Neural cell (in vitro differentiated cells): ENCODE data around the gene RND3. TPM values are rescaled to one million over a fixed set of nuclear protein-coding genes. Genes with fewer than 3 reads are reported as not detected.

Experiments used
- H2AFZ ChIP-seq: fragments of 200-600, 300-800 bp; sonication (generic), shearing (Covaris generic); 2 replicates; pipeline ENCODE4 v1.6.0; 2014; ENCODE audit warnings: low read depth, mild to moderate bottlenecking, antibody characterized with exemption, low read length, moderate library complexity
- H3F3A ChIP-seq: fragments of 200-600 bp; shearing (Covaris generic); 2 replicates; pipeline ENCODE4 v1.6.1; 2016; ENCODE audit warnings: mild to moderate bottlenecking, moderate library complexity, mixed read lengths, antibody characterized with exemption, low read length; ENCODE audit not compliant: insufficient read depth, poor library complexity, severe bottlenecking
- H3K27ac ChIP-seq: fragments of 200-600, 300-800 bp; sonication (generic), shearing (Covaris generic); 2 replicates; pipeline ENCODE4 v1.5.1; 2014; ENCODE audit warnings: mild to moderate bottlenecking, low read length, moderate library complexity
- H3K27me3 ChIP-seq: fragments of 300-800, 200-600 bp; sonication (generic), shearing (Covaris generic); 2 replicates; pipeline ENCODE4 v1.6.0; 2014; ENCODE audit warnings: mild to moderate bottlenecking, low read depth, low read length, moderate library complexity; ENCODE audit not compliant: insufficient read depth
- H3K36me3 ChIP-seq: fragments of 300-800, 200-600 bp; sonication (generic), shearing (Covaris generic); 2 replicates; pipeline ENCODE4 v1.5.1; 2014; ENCODE audit warnings: mild to moderate bottlenecking, antibody characterized with exemption, low read length, moderate library complexity; ENCODE audit not compliant: insufficient read depth
- H3K4me2 ChIP-seq: fragments of 300-800, 200-600 bp; sonication (generic), shearing (Covaris generic); 2 replicates; pipeline ENCODE4 v1.6.0; 2014; ENCODE audit warnings: mild to moderate bottlenecking, low read length
- H3K4me3 ChIP-seq: fragments of 300-800, 200-600 bp; sonication (generic), shearing (Covaris generic); 2 replicates; pipeline ENCODE4 v1.5.1; 2014; ENCODE audit warnings: mild to moderate bottlenecking, low read length, moderate library complexity
- H3K79me2 ChIP-seq: fragments of 200-600 bp; shearing (Covaris generic); replicated peaks from 2 replicates; pipeline ENCODE4 v1.6.0; 2014; ENCODE audit warnings: mild to moderate bottlenecking, low read length, moderate library complexity; ENCODE audit not compliant: insufficient read depth
- H3K9ac ChIP-seq: fragments of 300-800, 200-600 bp; sonication (generic), shearing (Covaris generic); 2 replicates; pipeline ENCODE4 v1.6.1; 2016; ENCODE audit warnings: mild to moderate bottlenecking, low read length, mixed read lengths
- H3K9me2 ChIP-seq: fragments of 200-600 bp; shearing (Covaris generic); 2 replicates; pipeline ENCODE4 v1.6.1; 2016; ENCODE audit warnings: mild to moderate bottlenecking, low read length, mixed read lengths; ENCODE audit not compliant: insufficient read depth
- H3K9me3 ChIP-seq: fragments of 200-600, 300-800 bp; sonication (generic), shearing (Covaris generic); 2 replicates; pipeline ENCODE4 v1.6.1; 2016; ENCODE audit warnings: mild to moderate bottlenecking, mixed run types, low read length, moderate library complexity, mixed read lengths
- H4K20me1 ChIP-seq: fragments of 200-600 bp; shearing (Covaris generic); 2 replicates; pipeline ENCODE4 v1.6.1; 2016; ENCODE audit warnings: mild to moderate bottlenecking, mixed run types; ENCODE audit not compliant: insufficient read depth
- CTCF ChIP-seq: fragments of 450-650 bp; IDR thresholded peaks from 2 replicates; pipeline ENCODE4 v1.5.1; 2014; ENCODE audit warnings: antibody characterized with exemption, mild to moderate bottlenecking, moderate library complexity; ENCODE audit not compliant: poor library complexity, severe bottlenecking
- EP300 ChIP-seq: fragments of 450-650 bp; conservative IDR thresholded peaks from 2 replicates; pipeline ENCODE4 v1.6.1; 2014; ENCODE audit warnings: antibody characterized with exemption, mild to moderate bottlenecking, moderate library complexity; ENCODE audit not compliant: poor library complexity, severe bottlenecking
- EZH2 ChIP-seq: fragments of 200-600, 300-800 bp; shearing (Covaris generic), sonication (generic); IDR thresholded peaks from 2 replicates; pipeline ENCODE4 v1.6.1; 2014; ENCODE audit warnings: antibody characterized with exemption, low read length, borderline replicate concordance, mild to moderate bottlenecking; ENCODE audit not compliant: insufficient read depth, poor library complexity, severe bottlenecking
- MXI1 ChIP-seq: fragments of 450-650 bp; conservative IDR thresholded peaks from 2 replicates; pipeline ENCODE4 v1.6.1; 2014; ENCODE audit warnings: antibody characterized with exemption, mild to moderate bottlenecking; ENCODE audit not compliant: poor library complexity, severe bottlenecking
- POLR2AphosphoS5 ChIP-seq: IDR thresholded peaks from 2 replicates; pipeline ENCODE4 v1.6.1; 2012
- RAD21 ChIP-seq: fragments of 450-650 bp; conservative IDR thresholded peaks from 2 replicates; pipeline ENCODE4 v1.6.1; 2014; ENCODE audit warnings: antibody characterized with exemption, mild to moderate bottlenecking, moderate library complexity
- REST ChIP-seq: IDR thresholded peaks from 2 replicates; pipeline ENCODE4 v1.6.1; 2012; ENCODE audit warnings: borderline replicate concordance
- SMC3 ChIP-seq: fragments of 450-650 bp; conservative IDR thresholded peaks from 2 replicates; pipeline ENCODE4 v1.6.1; 2014; ENCODE audit warnings: antibody characterized with exemption, mild to moderate bottlenecking, moderate library complexity; ENCODE audit not compliant: poor library complexity
- TAF1 ChIP-seq: IDR thresholded peaks from 2 replicates; pipeline ENCODE4 v1.6.1; 2012; ENCODE audit warnings: low read depth
- polyA plus RNA-seq: library from polyadenylated mRNA; depleted of rRNA; stranded (reverse); fragments of >200 nt; gene quantifications from 2 replicates; pipeline ENCODE4 v1.2.3, GENCODE V29; 2014

Gene RND3
- polyA plus RNA-seq, 1 donor from 2014 or later = 143 TPM

GRCh38 chr2:150520033-150520432 is 32.6 kb upstream of the RND3 start:
- no peaks in the 10 kb centered on the region for H3K9me2 ChIP-seq
- no peaks in the 10 kb centered on the region for H3K27me3 ChIP-seq
- H2AFZ ChIP-seq = no peak overlapping the region
- H3K9me3 ChIP-seq = no peaks in the 10 kb centered on the region
- no peaks in the 10 kb centered on the region for H3K79me2 ChIP-seq
- no peaks in the 10 kb centered on the region for H4K20me1 ChIP-seq
- TF ChIP-seq CTCF = no peak
- no peak for TF ChIP-seq SMC3
- TF ChIP-seq RAD21 = no peak
- H3K4me3 ChIP-seq = no peak overlapping the region
- no peak overlapping the region for H3K9ac ChIP-seq
- no peak overlapping the region for H3K4me2 ChIP-seq
- H3K36me3 ChIP-seq = no peaks in the 10 kb centered on the region
- H3F3A ChIP-seq = no peaks in the 10 kb centered on the region
- H3K27ac ChIP-seq = no peak overlapping the region

GRCh38 chr2:150517951-150518680 is 30.6 kb upstream of the RND3 start:
- H3K9me2 ChIP-seq = no peaks in the 10 kb centered on the region
- H3K4me2 ChIP-seq = no peak overlapping the region
- no peaks in the 10 kb centered on the region for H3F3A ChIP-seq
- no peak overlapping the region for H3K9ac ChIP-seq
- H3K9me3 ChIP-seq = no peaks in the 10 kb centered on the region
- no peaks in the 10 kb centered on the region for H4K20me1 ChIP-seq
- no peak overlapping the region for H3K27ac ChIP-seq
- H3K27me3 ChIP-seq = no peaks in the 10 kb centered on the region
- no peak for TF ChIP-seq CTCF
- TF ChIP-seq TAF1 = no peak
- no peak for TF ChIP-seq SMC3
- no peak for TF ChIP-seq REST
- TF ChIP-seq RAD21 = no peak
- TF ChIP-seq POLR2AphosphoS5 = no peak
- TF ChIP-seq EZH2 = no peak
- no peak for TF ChIP-seq EP300
- TF ChIP-seq MXI1 = no peak
- H3K4me3 ChIP-seq = no peak overlapping the region
- no peaks in the 10 kb centered on the region for H3K36me3 ChIP-seq
- H3K79me2 ChIP-seq = no peaks in the 10 kb centered on the region
- no peak overlapping the region for H2AFZ ChIP-seq
